HepG2 (cell line): ENCODE measurements around the gene FYTTD1. TPM values are rescaled to one million over a fixed set of nuclear protein-coding genes. Genes with fewer than 3 reads are reported as not detected.

Source experiments
- ARHGAP35 ChIP-seq: sonication (generic); formaldehyde crosslinking; IDR thresholded peaks from 2 replicates; pipeline ENCODE4 v1.9.0; 2022; ENCODE audit warnings: mild to moderate bottlenecking, inconsistent platforms, moderate library complexity, missing genetic modification reagents, borderline replicate concordance
- ATF2 ChIP-seq: sonication (generic); formaldehyde crosslinking; IDR thresholded peaks from 2 replicates; pipeline ENCODE4 v1.4.0; 2020; ENCODE audit warnings: missing genetic modification reagents
- HMGXB3 ChIP-seq: sonication (generic); formaldehyde crosslinking; IDR thresholded peaks from 2 replicates; pipeline ENCODE4 v1.4.0; 2020; ENCODE audit warnings: missing genetic modification reagents, borderline replicate concordance
- MED8 ChIP-seq: sonication (generic); formaldehyde crosslinking; IDR thresholded peaks from 2 replicates; pipeline ENCODE4 v1.8.1; 2023; ENCODE audit warnings: mild to moderate bottlenecking, missing genetic modification reagents; ENCODE audit not compliant: insufficient replicate concordance
- NR1H2 ChIP-seq: sonication (generic); formaldehyde crosslinking; IDR thresholded peaks from 2 replicates; pipeline ENCODE4 v1.8.1; 2022; ENCODE audit warnings: low read depth, missing genetic modification reagents, borderline replicate concordance
- REST ChIP-seq, 2 experiments: IDR thresholded peaks; 2 replicates each; pipeline ENCODE4 v1.6.1; 2011 to 2012; ENCODE audit warnings: low read length in 2 of 2, borderline replicate concordance in 1 of 2, low read depth in 1 of 2, mild to moderate bottlenecking in 1 of 2, moderate library complexity in 1 of 2
- SKIL ChIP-seq: sonication (generic); formaldehyde crosslinking; IDR thresholded peaks from 2 replicates; pipeline ENCODE4 v1.8.0; 2022; ENCODE audit warnings: missing genetic modification reagents, mild to moderate bottlenecking, moderate library complexity, borderline replicate concordance
- SNRNP70 ChIP-seq: fragments of 200-400 bp; formaldehyde crosslinking; IDR thresholded peaks from 2 replicates; pipeline ENCODE4 v1.6.1; 2017; ENCODE audit warnings: mild to moderate bottlenecking, low read depth, low read length, moderate library complexity
- ZBTB44 ChIP-seq: sonication (generic); formaldehyde crosslinking; IDR thresholded peaks from 2 replicates; pipeline ENCODE4 v1.4.0; 2020; ENCODE audit warnings: missing genetic modification reagents
- ZNF44 ChIP-seq: sonication (generic); formaldehyde crosslinking; IDR thresholded peaks from 2 replicates; pipeline ENCODE4 v1.5.1; 2020; ENCODE audit warnings: mild to moderate bottlenecking, missing genetic modification reagents
- ZNF644 ChIP-seq: IDR thresholded peaks from 2 replicates; pipeline ENCODE4 v1.6.1; 2016; ENCODE audit warnings: low read depth
- ZNF841 ChIP-seq: sonication (generic); formaldehyde crosslinking; IDR thresholded peaks from 2 replicates; pipeline ENCODE4 v1.8.1; 2023; ENCODE audit warnings: missing genetic modification reagents, borderline replicate concordance
- ZNF879 ChIP-seq: sonication (generic); formaldehyde crosslinking; IDR thresholded peaks from 2 replicates; pipeline ENCODE4 v1.8.1; 2023; ENCODE audit warnings: missing genetic modification reagents
- polyA plus RNA-seq, 8 experiments: library from polyadenylated mRNA; depleted of rRNA in 3 of 8; stranded (reverse) in 7 of 8; unstranded in 1 of 8; fragments of >200 nt; fragmentation: Illumina TruSeq in 4 of 8; extraction: Trizol in 4 of 8; gene quantifications; 2 replicates each; pipeline versions ENCODE4 v1.2.1 to v1.2.3, GENCODE V29; 2011 to 2016; ENCODE audit warnings: low read depth in 4 of 8, missing spikeins in 1 of 8, mixed read lengths in 1 of 8; ENCODE audit not compliant: insufficient read depth in 1 of 8
- total RNA-seq, 5 experiments: library from RNA; depleted of rRNA; stranded (reverse); fragments of >200 nt; fragmentation: Illumina TruSeq; extraction: Trizol; gene quantifications; 2 replicates each; pipeline ENCODE4 v1.2.3, GENCODE V29; 2016; ENCODE audit warnings: low read depth in 1 of 5

Gene FYTTD1
- total and polyA plus RNA-seq, 2 of the 13 experiments (the other 11 are each of a cell fraction or from before 2014, with no cell fraction given), result 6.5 to 28.8 TPM

- TF ChIP-seq HMGXB3 (CRISPR knock-in tag), result peak; percentile 67; the same call in 1 of the 2 replicates
- 0 out of 2 replicates have a peak, but pooled peaks have one; percentile 45 for TF ChIP-seq ATF2 (CRISPR knock-in tag)
- TF ChIP-seq REST (IDR thresholded peaks at IDR 0.05; ENCODE audit: borderline replicate concordance in 1 of 2, low read depth in 1 of 2, low read length in 2 of 2), result peak in 1 of 2 experiments; percentile 24; a peak in 1 of 4 replicates
- peak; percentile 63; the same call in 1 of the 2 replicates for TF ChIP-seq ARHGAP35 (CRISPR knock-in tag)
- 0 out of 2 replicates have a peak, but pooled peaks have one; percentile 44 for TF ChIP-seq ZBTB44 (CRISPR knock-in tag)
- peak; percentile 67; the same call in 1 of the 2 replicates for TF ChIP-seq ZNF879
- TF ChIP-seq ZNF44, result peak; percentile 88; the same call in 1 of the 2 replicates
- TF ChIP-seq NR1H2 (CRISPR knock-in tag), result no peak
- no peak for TF ChIP-seq SKIL (CRISPR knock-in tag)
- 0 out of 2 replicates have a peak, but pooled peaks have one; percentile 9 for TF ChIP-seq ZNF644
- TF ChIP-seq SNRNP70, result no peak
- TF ChIP-seq ZNF841, result no peak
- peak; percentile 62 for TF ChIP-seq MED8 (CRISPR knock-in tag)
Observed at GRCh38 chr3:197791113-197791891, 41.6 kb downstream of the FYTTD1 start, which contains the start of gene LRCH3 (continued).
